ENCODE results near the gene P2RY13.

GRCh38 chr3:151315136-151315535, 14.2 kb downstream of the P2RY13 start:
- TF ChIP-seq EP300 (IDR thresholded peaks at IDR 0.05) (no peak), POLR2A (IDR thresholded peaks at IDR 0.05) (no peak)
- TF ChIP-seq, protein P1, sequence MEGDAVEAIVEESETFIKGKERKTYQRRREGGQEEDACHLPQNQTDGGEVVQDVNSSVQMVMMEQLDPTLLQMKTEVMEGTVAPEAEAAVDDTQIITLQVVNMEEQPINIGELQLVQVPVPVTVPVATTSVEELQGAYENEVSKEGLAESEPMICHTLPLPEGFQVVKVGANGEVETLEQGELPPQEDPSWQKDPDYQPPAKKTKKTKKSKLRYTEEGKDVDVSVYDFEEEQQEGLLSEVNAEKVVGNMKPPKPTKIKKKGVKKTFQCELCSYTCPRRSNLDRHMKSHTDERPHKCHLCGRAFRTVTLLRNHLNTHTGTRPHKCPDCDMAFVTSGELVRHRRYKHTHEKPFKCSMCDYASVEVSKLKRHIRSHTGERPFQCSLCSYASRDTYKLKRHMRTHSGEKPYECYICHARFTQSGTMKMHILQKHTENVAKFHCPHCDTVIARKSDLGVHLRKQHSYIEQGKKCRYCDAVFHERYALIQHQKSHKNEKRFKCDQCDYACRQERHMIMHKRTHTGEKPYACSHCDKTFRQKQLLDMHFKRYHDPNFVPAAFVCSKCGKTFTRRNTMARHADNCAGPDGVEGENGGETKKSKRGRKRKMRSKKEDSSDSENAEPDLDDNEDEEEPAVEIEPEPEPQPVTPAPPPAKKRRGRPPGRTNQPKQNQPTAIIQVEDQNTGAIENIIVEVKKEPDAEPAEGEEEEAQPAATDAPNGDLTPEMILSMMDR (IDR thresholded peaks at IDR 0.05), result no peak

All from tibial nerve (tissue), 4 donors.